Measurements from ENCODE around the gene GAB3. TPM values are rescaled to one million over a fixed set of nuclear protein-coding genes. Genes with fewer than 3 reads are reported as not detected.
"Not testable (repeated sequence)": the region's sequence is repeated elsewhere in the genome, so short reads cannot be mapped to it uniquely, and the experiment has no call there.

GAB3 gene
- total and polyA plus RNA-seq, 2 experiments from 2014 or later = 0.89 to 1.8 TPM

GRCh38 chrX:154648931-154649330 lies 101.9 kb downstream of the GAB3 start (continued):
- TF ChIP-seq, protein P1, sequence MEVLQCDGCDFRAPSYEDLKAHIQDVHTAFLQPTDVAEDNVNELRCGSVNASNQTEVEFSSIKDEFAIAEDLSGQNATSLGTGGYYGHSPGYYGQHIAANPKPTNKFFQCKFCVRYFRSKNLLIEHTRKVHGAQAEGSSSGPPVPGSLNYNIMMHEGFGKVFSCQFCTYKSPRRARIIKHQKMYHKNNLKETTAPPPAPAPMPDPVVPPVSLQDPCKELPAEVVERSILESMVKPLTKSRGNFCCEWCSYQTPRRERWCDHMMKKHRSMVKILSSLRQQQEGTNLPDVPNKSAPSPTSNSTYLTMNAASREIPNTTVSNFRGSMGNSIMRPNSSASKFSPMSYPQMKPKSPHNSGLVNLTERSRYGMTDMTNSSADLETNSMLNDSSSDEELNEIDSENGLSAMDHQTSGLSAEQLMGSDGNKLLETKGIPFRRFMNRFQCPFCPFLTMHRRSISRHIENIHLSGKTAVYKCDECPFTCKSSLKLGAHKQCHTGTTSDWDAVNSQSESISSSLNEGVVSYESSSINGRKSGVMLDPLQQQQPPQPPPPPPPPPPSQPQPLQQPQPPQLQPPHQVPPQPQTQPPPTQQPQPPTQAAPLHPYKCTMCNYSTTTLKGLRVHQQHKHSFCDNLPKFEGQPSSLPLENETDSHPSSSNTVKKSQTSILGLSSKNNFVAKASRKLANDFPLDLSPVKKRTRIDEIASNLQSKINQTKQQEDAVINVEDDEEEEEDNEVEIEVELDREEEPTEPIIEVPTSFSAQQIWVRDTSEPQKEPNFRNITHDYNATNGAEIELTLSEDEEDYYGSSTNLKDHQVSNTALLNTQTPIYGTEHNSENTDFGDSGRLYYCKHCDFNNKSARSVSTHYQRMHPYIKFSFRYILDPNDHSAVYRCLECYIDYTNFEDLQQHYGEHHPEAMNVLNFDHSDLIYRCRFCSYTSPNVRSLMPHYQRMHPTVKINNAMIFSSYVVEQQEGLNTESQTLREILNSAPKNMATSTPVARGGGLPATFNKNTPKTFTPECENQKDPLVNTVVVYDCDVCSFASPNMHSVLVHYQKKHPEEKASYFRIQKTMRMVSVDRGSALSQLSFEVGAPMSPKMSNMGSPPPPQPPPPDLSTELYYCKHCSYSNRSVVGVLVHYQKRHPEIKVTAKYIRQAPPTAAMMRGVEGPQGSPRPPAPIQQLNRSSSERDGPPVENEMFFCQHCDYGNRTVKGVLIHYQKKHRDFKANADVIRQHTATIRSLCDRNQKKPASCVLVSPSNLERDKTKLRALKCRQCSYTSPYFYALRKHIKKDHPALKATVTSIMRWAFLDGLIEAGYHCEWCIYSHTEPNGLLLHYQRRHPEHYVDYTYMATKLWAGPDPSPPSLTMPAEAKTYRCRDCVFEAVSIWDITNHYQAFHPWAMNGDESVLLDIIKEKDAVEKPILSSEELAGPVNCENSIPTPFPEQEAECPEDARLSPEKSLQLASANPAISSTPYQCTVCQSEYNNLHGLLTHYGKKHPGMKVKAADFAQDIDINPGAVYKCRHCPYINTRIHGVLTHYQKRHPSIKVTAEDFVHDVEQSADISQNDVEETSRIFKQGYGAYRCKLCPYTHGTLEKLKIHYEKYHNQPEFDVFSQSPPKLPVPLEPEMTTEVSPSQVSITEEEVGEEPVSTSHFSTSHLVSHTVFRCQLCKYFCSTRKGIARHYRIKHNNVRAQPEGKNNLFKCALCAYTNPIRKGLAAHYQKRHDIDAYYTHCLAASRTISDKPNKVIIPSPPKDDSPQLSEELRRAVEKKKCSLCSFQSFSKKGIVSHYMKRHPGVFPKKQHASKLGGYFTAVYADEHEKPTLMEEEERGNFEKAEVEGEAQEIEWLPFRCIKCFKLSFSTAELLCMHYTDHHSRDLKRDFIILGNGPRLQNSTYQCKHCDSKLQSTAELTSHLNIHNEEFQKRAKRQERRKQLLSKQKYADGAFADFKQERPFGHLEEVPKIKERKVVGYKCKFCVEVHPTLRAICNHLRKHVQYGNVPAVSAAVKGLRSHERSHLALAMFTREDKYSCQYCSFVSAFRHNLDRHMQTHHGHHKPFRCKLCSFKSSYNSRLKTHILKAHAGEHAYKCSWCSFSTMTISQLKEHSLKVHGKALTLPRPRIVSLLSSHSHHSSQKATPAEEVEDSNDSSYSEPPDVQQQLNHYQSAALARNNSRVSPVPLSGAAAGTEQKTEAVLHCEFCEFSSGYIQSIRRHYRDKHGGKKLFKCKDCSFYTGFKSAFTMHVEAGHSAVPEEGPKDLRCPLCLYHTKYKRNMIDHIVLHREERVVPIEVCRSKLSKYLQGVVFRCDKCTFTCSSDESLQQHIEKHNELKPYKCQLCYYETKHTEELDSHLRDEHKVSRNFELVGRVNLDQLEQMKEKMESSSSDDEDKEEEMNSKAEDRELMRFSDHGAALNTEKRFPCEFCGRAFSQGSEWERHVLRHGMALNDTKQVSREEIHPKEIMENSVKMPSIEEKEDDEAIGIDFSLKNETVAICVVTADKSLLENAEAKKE (CRISPR knock-in tag; IDR thresholded peaks at IDR 0.05) = no peak
- no peak for TF ChIP-seq STAT1 (IDR thresholded peaks at IDR 0.05; ENCODE audit: unreplicated experiment)
- TF ChIP-seq EZH2phosphoT487 (IDR thresholded peaks at IDR 0.05; ENCODE audit: unreplicated experiment) = no peak
- TF ChIP-seq, protein P2, sequence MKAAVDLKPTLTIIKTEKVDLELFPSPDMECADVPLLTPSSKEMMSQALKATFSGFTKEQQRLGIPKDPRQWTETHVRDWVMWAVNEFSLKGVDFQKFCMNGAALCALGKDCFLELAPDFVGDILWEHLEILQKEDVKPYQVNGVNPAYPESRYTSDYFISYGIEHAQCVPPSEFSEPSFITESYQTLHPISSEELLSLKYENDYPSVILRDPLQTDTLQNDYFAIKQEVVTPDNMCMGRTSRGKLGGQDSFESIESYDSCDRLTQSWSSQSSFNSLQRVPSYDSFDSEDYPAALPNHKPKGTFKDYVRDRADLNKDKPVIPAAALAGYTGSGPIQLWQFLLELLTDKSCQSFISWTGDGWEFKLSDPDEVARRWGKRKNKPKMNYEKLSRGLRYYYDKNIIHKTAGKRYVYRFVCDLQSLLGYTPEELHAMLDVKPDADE (IDR thresholded peaks at IDR 0.05) = no peak
- no peak for TF ChIP-seq JUNB (IDR thresholded peaks at IDR 0.05; ENCODE audit: unreplicated experiment)
- no peak for TF ChIP-seq POLR2AphosphoS5 (IDR thresholded peaks at IDR 0.05; ENCODE audit: low read depth)
- TF ChIP-seq ZNF331 (CRISPR knock-in tag; IDR thresholded peaks at IDR 0.05; ENCODE audit: low read depth) = no peak
- TF ChIP-seq EZH2 (IDR thresholded peaks at IDR 0.05; ENCODE audit: low read depth, unreplicated experiment) = no peak
- TF ChIP-seq, protein P3, sequence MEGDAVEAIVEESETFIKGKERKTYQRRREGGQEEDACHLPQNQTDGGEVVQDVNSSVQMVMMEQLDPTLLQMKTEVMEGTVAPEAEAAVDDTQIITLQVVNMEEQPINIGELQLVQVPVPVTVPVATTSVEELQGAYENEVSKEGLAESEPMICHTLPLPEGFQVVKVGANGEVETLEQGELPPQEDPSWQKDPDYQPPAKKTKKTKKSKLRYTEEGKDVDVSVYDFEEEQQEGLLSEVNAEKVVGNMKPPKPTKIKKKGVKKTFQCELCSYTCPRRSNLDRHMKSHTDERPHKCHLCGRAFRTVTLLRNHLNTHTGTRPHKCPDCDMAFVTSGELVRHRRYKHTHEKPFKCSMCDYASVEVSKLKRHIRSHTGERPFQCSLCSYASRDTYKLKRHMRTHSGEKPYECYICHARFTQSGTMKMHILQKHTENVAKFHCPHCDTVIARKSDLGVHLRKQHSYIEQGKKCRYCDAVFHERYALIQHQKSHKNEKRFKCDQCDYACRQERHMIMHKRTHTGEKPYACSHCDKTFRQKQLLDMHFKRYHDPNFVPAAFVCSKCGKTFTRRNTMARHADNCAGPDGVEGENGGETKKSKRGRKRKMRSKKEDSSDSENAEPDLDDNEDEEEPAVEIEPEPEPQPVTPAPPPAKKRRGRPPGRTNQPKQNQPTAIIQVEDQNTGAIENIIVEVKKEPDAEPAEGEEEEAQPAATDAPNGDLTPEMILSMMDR (conservative IDR thresholded peaks at IDR 0.05; ENCODE audit: low read depth in 2 of 2) = no peak
- TF ChIP-seq NANOG (IDR thresholded peaks at IDR 0.05; ENCODE audit: borderline replicate concordance) = no peak

DNA sequence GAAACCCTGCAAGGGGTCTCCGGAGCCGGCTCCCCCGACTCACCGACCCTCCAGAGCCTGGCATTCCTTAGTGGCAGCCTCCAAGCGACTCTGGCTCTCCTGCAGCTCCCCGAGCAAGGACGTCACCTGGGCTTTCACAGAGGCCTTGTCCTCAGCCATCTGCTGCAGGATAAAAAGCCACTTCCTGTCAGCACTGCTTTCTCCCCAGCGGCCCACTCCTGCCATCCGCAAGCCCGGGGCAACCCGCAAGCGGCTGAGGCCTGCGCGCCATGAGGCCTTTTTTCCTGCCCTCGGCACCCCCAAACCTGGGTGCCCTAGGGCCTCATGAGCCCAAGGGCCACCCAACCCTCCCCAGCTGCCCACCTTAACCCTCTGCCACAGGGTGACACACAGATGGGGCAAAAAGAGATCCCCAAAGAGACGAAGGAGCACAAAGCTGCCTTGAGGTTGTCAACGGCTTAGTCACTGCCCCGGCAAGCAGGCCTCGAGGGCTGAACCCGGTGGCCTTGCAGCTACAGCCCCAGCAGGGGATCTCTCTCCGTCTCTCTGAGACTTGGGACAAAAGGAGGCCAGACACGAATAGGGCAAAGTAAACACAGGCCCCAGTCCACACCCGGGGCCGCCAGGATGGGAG lies 105.0 kb downstream of the GAB3 start:
- not testable (repeated sequence) for H3K4me1 ChIP-seq (ENCODE audit: insufficient read depth); H3K36me3 ChIP-seq (ENCODE audit: insufficient read depth); H3F3A ChIP-seq (replicated peaks; ENCODE audit: low read depth); H4K20me1 ChIP-seq (replicated peaks; ENCODE audit: insufficient read depth); ATAC-seq; H3K36me3 Mint-ChIP-seq (ENCODE audit: low read depth); H3K4me3 Mint-ChIP-seq; H3K4me2 ChIP-seq; H3K79me2 ChIP-seq (replicated peaks; ENCODE audit: insufficient read depth); H3K4me3 ChIP-seq; H3K27me3 ChIP-seq (ENCODE audit: insufficient read depth); H2AFZ ChIP-seq; H3K9me3 Mint-ChIP-seq; H3K27ac ChIP-seq (ENCODE audit: low read depth); DNase-seq (ENCODE audit: low spot score); H3K4me1 Mint-ChIP-seq; H3K27me3 Mint-ChIP-seq (ENCODE audit: insufficient read depth, low read depth, poor library complexity); H3K27ac Mint-ChIP-seq; H3K9me2 ChIP-seq (ENCODE audit: insufficient read depth)

DNA sequence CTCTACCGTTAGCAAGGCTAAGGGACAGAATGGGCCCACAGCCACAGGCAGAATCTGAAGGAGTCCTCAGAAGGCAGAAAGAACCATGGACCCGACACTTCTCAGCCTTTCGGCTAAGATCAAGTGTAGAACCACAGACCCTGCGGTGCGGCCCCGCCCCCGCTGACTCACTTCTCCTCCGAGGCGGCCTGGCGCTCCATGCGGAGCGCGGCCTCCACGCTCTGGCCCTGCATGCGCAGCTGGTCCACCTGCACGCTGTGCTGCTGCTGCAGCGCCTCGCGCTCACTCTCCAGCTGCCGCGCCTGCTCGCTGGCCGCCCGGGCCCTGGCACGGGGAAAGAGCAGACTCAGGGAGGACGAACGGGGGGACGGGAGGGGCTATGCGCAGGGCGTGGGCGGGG lies 107.2 kb downstream of the GAB3 start:
- H3K27ac ChIP-seq (ENCODE audit: low read depth); H4K20me1 ChIP-seq (replicated peaks; ENCODE audit: insufficient read depth); H3K36me3 ChIP-seq (ENCODE audit: insufficient read depth); H3K9me2 ChIP-seq (ENCODE audit: insufficient read depth); H3K4me2 ChIP-seq; H3K27me3 Mint-ChIP-seq (ENCODE audit: insufficient read depth, low read depth, poor library complexity); H3K27ac Mint-ChIP-seq; H3K4me3 ChIP-seq; H3K27me3 ChIP-seq (ENCODE audit: insufficient read depth); H3K9me3 Mint-ChIP-seq; H3K4me1 Mint-ChIP-seq; H3K4me1 ChIP-seq (ENCODE audit: insufficient read depth); DNase-seq (ENCODE audit: low spot score); H2AFZ ChIP-seq; H3K79me2 ChIP-seq (replicated peaks; ENCODE audit: insufficient read depth); H3K36me3 Mint-ChIP-seq (ENCODE audit: low read depth); H3F3A ChIP-seq (replicated peaks; ENCODE audit: low read depth); H3K4me3 Mint-ChIP-seq: not testable (repeated sequence)
- ATAC-seq = peak; percentile 20; the same call in 2 of the 3 replicates
